Stomach (tissue), 4 donors: ENCODE measurements around the gene HTR2A.

Experiments used
- EP300 ChIP-seq: sonication (generic); formaldehyde crosslinking; IDR thresholded peaks from one replicate; pipeline ENCODE4 v1.6.1; 2017; ENCODE audit warnings: antibody characterized with exemption
- POLR2A ChIP-seq, 4 donors: fragments of 450-650 bp; IDR thresholded peaks; one replicate each; pipeline ENCODE4 v1.6.1; 2016; ENCODE audit warnings: antibody characterized with exemption in 4 of 4, control low read depth in 2 of 4, mild to moderate bottlenecking in 1 of 4, moderate library complexity in 1 of 4
- POLR2AphosphoS5 ChIP-seq, 3 donors: sonication (generic); formaldehyde crosslinking; IDR thresholded peaks; one replicate each; pipeline ENCODE4 v1.6.1; 2016; ENCODE audit warnings: antibody characterized with exemption in 3 of 3
- TF ChIP-seq, protein P1 (sequence below), 7 experiments: fragments of 450-650 bp in 4 of 7; fragments of 200-600 bp in 3 of 7; sonication (generic) in 3 of 7; IDR thresholded peaks; one replicate each; pipeline ENCODE4 v1.5.1; 2016 to 2019; ENCODE audit warnings: antibody characterized with exemption in 7 of 7, control low read depth in 2 of 7, mild to moderate bottlenecking in 1 of 7

DNA sequence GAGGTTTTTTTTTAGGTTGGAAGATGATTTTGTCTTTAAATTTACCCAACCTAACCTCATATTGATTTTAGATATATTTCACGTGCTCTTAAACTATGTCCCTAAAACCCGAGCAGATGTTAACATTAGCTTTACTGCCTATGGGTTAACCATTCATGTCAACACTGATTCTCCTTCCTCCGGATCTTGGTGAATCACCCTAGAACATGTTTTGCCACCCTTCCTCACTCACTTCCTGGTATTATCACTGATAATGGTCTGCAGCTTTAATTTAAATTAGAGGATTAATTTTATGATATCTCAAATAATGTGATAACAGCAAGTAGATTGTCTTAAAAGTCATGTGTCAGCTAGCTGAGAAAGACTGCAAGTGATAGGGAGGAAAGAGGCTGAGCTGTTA is 31.9 kb downstream of the HTR2A start:
- TF ChIP-seq, protein P1, sequence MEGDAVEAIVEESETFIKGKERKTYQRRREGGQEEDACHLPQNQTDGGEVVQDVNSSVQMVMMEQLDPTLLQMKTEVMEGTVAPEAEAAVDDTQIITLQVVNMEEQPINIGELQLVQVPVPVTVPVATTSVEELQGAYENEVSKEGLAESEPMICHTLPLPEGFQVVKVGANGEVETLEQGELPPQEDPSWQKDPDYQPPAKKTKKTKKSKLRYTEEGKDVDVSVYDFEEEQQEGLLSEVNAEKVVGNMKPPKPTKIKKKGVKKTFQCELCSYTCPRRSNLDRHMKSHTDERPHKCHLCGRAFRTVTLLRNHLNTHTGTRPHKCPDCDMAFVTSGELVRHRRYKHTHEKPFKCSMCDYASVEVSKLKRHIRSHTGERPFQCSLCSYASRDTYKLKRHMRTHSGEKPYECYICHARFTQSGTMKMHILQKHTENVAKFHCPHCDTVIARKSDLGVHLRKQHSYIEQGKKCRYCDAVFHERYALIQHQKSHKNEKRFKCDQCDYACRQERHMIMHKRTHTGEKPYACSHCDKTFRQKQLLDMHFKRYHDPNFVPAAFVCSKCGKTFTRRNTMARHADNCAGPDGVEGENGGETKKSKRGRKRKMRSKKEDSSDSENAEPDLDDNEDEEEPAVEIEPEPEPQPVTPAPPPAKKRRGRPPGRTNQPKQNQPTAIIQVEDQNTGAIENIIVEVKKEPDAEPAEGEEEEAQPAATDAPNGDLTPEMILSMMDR (IDR thresholded peaks at IDR 0.05), result no peak
- TF ChIP-seq POLR2A (IDR thresholded peaks at IDR 0.05), result no peak
- TF ChIP-seq EP300, result no peak
- TF ChIP-seq POLR2AphosphoS5 (IDR thresholded peaks at IDR 0.05), result no peak
